OCI-LY3 (cell line): ENCODE data around the gene TRIM27.

Experiments used
- H2AFZ ChIP-seq: fragments of 200-600, 300-600 bp; shearing (Covaris generic); 2 replicates; pipeline ENCODE4 v1.6.0; 2014; ENCODE audit warnings: antibody characterized with exemption, low read depth, low read length
- H3K27ac ChIP-seq: fragments of 200-600, 300-600 bp; sonication (generic); 2 replicates; pipeline ENCODE4 v1.5.1; 2014; ENCODE audit warnings: mild to moderate bottlenecking, low read length, moderate library complexity, mixed read lengths
- H3K27me3 ChIP-seq: fragments of 200-600, 300-600 bp; sonication (generic); 2 replicates; pipeline ENCODE4 v1.6.1; 2014; ENCODE audit warnings: low read depth, low read length, mixed read lengths
- H3K36me3 ChIP-seq: fragments of 200-600, 300-600 bp; sonication (generic); replicated peaks from 2 replicates; pipeline ENCODE3; 2014; ENCODE audit warnings: low read depth, low read length, mixed read lengths
- H3K4me1 ChIP-seq: fragments of 300-600, 200-600 bp; sonication (generic); 2 replicates; pipeline ENCODE4 v1.6.1; 2014; ENCODE audit warnings: low read length, mixed read lengths
- H3K4me2 ChIP-seq: fragments of 200-600, 300-600 bp; sonication (generic); 2 replicates; pipeline ENCODE4 v1.6.1; 2014; ENCODE audit warnings: low read length, mixed read lengths
- H3K4me3 ChIP-seq: fragments of 300-600, 200-600 bp; sonication (generic); 2 replicates; pipeline ENCODE4 v1.5.1; 2014; ENCODE audit warnings: antibody characterized with exemption, mild to moderate bottlenecking, low read length, moderate library complexity
- H3K79me2 ChIP-seq: fragments of 300-600, 200-600 bp; shearing (Covaris generic); 2 replicates; pipeline ENCODE4 v1.6.1; 2014; ENCODE audit warnings: mild to moderate bottlenecking, low read length, mixed read lengths
- H3K9ac ChIP-seq: fragments of 300-600, 200-600 bp; shearing (Covaris generic); 2 replicates; pipeline ENCODE4 v1.6.0; 2014; ENCODE audit warnings: mild to moderate bottlenecking, low read length, moderate library complexity
- H3K9me3 ChIP-seq: fragments of 200-600, 300-600 bp; shearing (Covaris generic); 2 replicates; pipeline ENCODE4 v1.6.1; 2014; ENCODE audit warnings: low read length, mixed read lengths; ENCODE audit not compliant: insufficient read depth
- H4K20me1 ChIP-seq: fragments of 200-600, 300-600 bp; sonication (generic); 2 replicates; pipeline ENCODE4 v1.6.1; 2016; ENCODE audit warnings: low read length, mixed read lengths; ENCODE audit not compliant: insufficient read depth
- EZH2phosphoT487 ChIP-seq: fragments of 200-600 bp; shearing (Covaris generic); IDR thresholded peaks from 2 replicates; pipeline ENCODE4 v1.6.1; 2018; ENCODE audit warnings: antibody characterized with exemption, mixed run types, low read depth
- TF ChIP-seq, protein P1 (sequence below): fragments of 200-600, 300-600 bp; sonication (generic); IDR thresholded peaks from 2 replicates; pipeline ENCODE4 v1.5.1; 2014; ENCODE audit warnings: antibody characterized with exemption, low read length, low read depth

The TRIM27 gene

GRCh38 chr6:28887796-28888496 lies 35.8 kb downstream of the TRIM27 start:
- no peak overlapping the region for H3K4me3 ChIP-seq
- H3K36me3 ChIP-seq, result no peaks in the 10 kb centered on the region
- H3K4me1 ChIP-seq, result no peaks in the 10 kb centered on the region
- no peaks in the 10 kb centered on the region for H3K27me3 ChIP-seq
- H3K27ac ChIP-seq, result no peak overlapping the region
- TF ChIP-seq, protein P1, sequence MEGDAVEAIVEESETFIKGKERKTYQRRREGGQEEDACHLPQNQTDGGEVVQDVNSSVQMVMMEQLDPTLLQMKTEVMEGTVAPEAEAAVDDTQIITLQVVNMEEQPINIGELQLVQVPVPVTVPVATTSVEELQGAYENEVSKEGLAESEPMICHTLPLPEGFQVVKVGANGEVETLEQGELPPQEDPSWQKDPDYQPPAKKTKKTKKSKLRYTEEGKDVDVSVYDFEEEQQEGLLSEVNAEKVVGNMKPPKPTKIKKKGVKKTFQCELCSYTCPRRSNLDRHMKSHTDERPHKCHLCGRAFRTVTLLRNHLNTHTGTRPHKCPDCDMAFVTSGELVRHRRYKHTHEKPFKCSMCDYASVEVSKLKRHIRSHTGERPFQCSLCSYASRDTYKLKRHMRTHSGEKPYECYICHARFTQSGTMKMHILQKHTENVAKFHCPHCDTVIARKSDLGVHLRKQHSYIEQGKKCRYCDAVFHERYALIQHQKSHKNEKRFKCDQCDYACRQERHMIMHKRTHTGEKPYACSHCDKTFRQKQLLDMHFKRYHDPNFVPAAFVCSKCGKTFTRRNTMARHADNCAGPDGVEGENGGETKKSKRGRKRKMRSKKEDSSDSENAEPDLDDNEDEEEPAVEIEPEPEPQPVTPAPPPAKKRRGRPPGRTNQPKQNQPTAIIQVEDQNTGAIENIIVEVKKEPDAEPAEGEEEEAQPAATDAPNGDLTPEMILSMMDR, result no peak
- no peak for TF ChIP-seq EZH2phosphoT487
- H3K9me3 ChIP-seq, result no peaks in the 10 kb centered on the region
- no peak overlapping the region for H2AFZ ChIP-seq
- no peak overlapping the region for H3K9ac ChIP-seq
- H4K20me1 ChIP-seq, result no peaks in the 10 kb centered on the region
- H3K4me2 ChIP-seq, result no peak overlapping the region
- H3K79me2 ChIP-seq, result no peaks in the 10 kb centered on the region

GRCh38 chr6:28886079-28886439 lies 37.7 kb downstream of the TRIM27 start:
- TF ChIP-seq, protein P1, result no peak
- TF ChIP-seq EZH2phosphoT487, result no peak

DNA sequence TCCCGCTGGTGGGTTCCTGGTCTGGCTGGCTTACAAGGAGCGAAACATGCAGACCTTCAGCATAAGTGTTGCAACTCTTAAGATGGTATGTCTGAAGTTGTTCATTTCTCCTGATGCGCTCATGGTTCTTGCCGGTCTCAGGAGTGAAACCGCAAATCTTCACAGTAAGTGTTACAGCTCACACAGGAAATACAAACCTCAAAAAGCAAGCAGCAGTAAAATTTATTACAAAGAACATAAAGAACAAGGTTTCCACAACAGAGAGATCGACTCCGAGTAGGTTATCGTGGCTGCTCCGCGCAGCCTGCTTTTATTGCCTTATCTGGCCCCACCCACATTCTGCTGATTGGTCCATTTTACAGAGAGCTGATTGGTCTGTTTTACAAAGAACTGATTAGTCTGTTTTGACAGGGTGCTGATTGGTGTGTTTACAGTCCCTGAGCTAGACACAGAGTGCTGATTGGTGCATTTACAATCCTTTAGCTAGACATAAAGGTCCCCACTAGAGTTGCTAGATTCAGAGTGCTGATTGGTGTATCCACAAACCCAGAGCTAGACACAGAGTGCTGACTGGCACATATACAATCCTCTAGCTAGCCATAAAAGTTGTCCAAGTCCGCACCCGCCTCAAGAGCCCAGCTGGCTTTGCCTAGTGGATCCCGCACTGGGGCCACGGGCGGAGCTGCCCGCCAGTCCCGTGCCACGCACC lies 39.2 kb downstream of the TRIM27 start:
- no peaks in the 10 kb centered on the region for H3K9me3 ChIP-seq
- no peak overlapping the region for H3K4me3 ChIP-seq
- no peaks in the 10 kb centered on the region for H3K79me2 ChIP-seq
- H3K27me3 ChIP-seq, result no peaks in the 10 kb centered on the region
- no peak overlapping the region for H3K4me2 ChIP-seq
- H3K4me1 ChIP-seq, result peaks cover 8% of the 10 kb centered on the region
- no peak overlapping the region for H3K27ac ChIP-seq
- TF ChIP-seq, protein P1, result no peak
- no peak for TF ChIP-seq EZH2phosphoT487
- H2AFZ ChIP-seq, result no peak overlapping the region
- no peaks in the 10 kb centered on the region for H3K36me3 ChIP-seq
- H3K9ac ChIP-seq, result no peak overlapping the region
- H4K20me1 ChIP-seq, result no peaks in the 10 kb centered on the region

More at GRCh38 chr6:28886079-28886439, 37.7 kb downstream of the TRIM27 start:
- Histone ChIP-seq H3K9ac (no peak overlapping the region), H2AFZ (no peak overlapping the region), H3K4me3 (no peak overlapping the region), H3K4me2 (no peak overlapping the region), H3K79me2 (no peaks in the 10 kb centered on the region), H3K27me3 (no peaks in the 10 kb centered on the region), H3K36me3 (no peaks in the 10 kb centered on the region), H4K20me1 (no peaks in the 10 kb centered on the region), H3K27ac (no peak overlapping the region), H3K9me3 (no peaks in the 10 kb centered on the region), H3K4me1 (peaks cover 4% of the 10 kb centered on the region)

- no peaks in the 10 kb centered on the region for H4K20me1 ChIP-seq
- peak overlapping the region; percentile 76 for H3K4me3 ChIP-seq
- H2AFZ ChIP-seq, result peak overlapping the region; percentile 16; the same call in 1 of the 2 replicates
- no peaks in the 10 kb centered on the region for H3K9me3 ChIP-seq
- peak overlapping the region; percentile 67 for H3K4me2 ChIP-seq
- no peaks in the 10 kb centered on the region for H3K36me3 ChIP-seq
- H3K27me3 ChIP-seq, result peaks cover 4% of the 10 kb centered on the region; the same call in 1 of the 2 replicates
- no peak overlapping the region for H3K27ac ChIP-seq
- no peaks in the 10 kb centered on the region for H3K79me2 ChIP-seq
- H3K9ac ChIP-seq, result peak overlapping the region; percentile 36
- no peak for TF ChIP-seq EZH2phosphoT487
- TF ChIP-seq, protein P1, result no peak
- peaks cover 14% of the 10 kb centered on the region for H3K4me1 ChIP-seq
These were observed 42.6 kb downstream of the TRIM27 start for GRCh38 chr6:28880894-28881780.
